ENCODE measurements around the gene CALD1.

The CALD1 gene

DNA sequence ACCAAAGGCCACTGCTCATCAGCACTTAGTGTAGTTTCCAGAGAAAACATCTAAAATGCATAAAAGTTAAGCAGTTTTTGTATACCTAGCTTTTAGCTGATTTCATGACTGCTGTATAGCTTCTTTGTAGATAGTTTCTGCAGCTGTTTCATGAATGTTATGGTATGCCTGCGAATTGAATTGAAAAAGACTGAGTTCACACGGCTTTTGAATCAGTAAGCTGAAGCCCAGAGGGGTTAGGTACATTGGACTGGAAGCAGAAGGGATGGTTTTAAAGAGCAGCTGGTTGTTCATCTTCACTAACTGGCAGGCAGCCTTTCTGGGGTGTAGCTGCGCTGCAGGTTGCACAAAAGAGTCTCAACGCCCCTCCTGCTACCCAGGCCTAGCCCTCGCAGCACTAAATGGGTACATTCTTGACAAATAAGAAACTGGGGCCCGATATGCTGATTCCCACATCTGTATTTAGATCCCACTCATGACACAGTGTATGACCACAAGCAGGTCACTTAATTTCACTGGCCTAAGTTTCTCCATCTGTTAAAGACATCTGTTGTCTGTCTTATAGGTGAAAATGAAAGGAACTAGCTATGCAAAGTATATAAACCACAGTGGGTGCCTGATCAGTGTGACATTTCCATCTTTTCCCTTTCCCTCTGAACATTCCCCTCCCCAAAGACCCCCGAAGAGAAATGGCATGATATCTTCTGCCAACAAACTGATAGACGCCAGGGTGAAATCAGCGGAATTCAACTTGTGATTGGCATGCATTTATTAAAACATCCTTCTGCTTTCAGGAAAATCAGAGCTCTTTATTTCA is 120.9 kb downstream of the CALD1 start:
- DNase-seq: no peak

DNA sequence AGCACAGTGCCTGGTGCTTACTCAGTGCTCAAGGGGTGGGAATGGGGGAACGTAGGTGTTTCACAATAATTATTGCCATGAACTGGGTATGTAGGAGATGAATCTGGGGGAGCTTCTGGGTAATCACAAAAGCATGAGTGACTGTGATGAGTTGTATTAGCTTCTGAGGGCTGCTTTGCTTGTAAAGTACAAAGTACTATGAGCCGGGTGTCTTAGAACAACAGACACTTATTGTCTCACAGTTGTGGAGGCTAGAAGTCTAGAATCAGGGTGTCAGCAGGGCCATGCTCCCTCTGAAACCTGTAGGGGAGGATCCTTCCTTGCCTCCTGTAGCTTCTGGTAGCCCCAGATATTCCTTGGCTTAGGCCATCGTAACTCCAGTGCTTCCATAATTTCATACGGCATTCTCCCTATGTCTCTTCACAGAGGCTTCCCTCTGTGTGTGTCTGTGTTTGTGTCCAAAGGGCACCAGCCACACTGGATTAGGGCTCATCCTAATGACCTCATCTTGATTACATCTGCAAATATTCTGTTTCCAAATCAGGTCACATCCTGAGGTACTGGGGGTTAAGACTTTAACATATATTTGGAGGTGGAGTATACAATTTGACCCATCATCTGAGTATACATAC is 122.1 kb downstream of the CALD1 start:
- no peak for DNase-seq

DNA sequence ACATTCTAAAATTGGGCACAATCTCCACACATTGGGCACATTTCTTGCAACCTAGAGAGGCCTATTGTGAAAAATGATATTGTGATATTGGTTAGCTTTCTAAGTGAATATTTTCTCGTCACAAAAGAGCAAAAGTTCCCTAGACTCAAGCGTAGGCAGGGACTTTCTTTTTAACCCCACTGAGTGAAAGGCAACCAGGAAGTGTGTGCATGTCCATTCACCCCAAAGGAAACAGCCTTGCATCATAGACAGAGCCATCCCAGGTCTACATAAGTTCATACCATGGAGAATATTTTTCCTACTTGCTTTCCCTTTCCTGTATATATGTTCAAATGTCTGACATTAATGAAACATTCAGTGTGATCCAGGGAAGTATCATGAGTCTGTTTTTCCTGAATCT is 122.6 kb downstream of the CALD1 start:
- DNase-seq: no peak

GRCh38 chr7:134903073-134903790 is 123.8 kb downstream of the CALD1 start:
- no peak for DNase-seq

- no peak for DNase-seq
These were observed 125.9 kb downstream of the CALD1 start for GRCh38 chr7:134905375-134905774.

DNA sequence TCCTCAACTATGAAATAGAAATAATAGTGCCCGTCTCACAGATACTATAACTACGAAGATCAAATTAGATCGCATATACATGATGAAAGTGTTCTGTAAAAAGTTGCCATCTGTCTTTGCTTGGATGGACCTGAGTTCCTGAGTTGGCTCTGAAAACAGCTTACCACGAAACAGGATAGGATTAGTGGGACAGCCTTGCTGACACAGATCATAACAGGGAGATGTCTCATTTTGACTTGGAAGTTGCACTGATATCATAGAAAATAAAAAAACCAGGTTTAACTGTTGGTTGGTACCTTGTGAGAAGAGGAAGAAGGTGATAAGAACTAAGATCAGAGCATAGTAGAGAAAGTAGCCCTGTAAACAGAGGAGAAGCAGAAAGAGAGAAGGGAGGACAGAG is 127.6 kb downstream of the CALD1 start:
- no peak for DNase-seq

GRCh38 chr7:134907639-134908038 is 128.2 kb downstream of the CALD1 start:
- DNase-seq: no peak

DNA sequence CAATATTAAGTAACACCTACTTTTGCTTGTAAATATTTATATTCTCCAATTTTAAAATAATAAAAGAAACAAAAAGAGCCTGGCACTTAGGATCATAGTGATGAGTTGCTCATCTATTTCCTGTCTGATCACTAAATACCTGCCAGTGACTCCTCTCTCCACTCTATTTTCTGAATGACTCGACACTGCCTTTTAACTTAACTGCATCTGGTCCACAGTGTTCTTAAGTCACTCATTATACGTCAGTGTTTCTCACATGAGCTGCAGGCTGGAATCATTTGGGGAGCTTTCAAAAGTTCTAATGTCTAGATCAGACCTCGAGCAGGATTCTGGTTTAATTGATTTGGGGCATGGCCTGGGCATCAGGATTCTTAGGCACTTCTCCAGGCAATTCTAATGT is 128.9 kb downstream of the CALD1 start:
- DNase-seq: no peak

DNA sequence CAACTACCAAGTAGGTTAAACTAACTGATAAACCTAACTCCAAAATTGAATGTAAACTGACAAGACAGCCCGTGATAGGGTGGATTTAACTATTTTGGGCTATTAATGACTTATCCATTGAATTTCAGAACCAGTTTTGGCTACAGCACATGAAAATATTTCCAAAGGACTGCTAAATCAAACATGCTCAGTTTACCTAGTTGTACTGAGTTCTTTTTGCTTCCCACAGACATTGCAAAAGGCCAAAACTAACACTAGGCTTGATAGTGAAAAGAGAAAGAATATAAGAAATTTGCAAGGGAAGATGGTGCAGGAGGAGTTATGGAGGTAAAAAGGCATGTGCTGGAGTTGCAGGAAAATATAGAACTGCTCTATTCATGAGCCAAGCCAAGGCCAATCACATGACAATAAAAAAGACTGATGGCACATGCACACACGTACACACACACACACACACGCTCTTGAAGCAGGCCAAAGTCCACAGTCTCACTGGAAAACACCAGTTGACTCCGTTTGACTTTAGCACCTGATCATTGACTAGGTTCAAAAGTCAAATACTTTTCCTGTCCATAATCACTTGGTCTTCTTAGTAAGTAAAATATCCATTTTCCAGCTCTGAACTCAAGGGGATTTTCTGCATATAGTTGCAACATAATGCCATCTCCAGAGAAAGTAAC is 130.9 kb downstream of the CALD1 start:
- DNase-seq: no peak

DNA sequence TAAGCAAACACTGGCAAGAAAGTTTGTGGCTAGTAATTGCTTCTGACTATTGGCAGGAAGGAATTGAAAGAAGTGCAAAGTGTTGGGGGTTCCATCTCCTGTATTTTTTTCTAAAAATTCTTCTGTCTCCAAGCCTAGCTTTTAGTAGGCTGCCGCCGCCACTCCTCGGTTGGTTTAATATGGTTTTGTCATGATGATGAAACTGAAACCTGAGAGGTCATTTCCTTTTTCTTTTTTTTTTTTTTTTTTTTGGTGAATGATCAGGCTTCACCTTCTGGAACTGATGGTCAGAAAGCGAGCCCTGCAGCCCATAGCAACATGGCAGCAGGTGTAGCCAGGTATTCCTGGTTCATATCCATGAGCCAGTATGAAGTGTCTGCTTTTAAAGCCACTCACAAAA is 131.5 kb downstream of the CALD1 start:
- DNase-seq: no peak

DNA sequence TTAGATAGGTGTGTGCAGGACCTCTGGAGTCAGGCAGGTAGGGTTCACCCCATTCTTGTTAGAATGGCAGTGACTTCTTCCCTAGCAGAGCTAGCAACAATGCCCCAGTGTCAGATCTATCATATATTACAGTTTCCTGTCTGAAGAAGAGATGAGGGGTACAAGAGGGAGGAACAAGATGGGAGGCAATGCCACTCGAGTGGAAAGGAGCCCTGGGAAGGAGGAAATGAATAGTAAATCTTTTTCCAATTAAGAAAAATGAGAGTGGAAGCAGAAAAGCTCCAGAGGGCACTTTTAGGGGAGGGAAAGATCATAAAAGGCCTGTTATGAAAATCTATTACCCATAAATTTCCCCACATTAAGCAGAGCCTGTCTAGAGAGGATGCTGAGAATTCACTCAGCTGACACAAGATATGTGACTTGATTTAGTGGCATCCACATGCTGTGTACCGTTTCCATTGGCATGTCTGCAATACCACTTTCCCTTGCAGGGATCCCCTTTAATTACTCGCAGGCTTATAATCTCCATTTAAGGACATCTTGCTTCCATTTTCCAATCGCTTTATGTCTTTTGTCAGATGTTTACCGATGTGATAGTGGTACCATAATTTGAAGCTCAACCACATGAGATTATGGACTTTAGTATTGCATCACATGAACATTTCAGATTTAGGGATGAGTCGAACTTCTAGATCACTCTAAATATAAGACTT is 136.9 kb downstream of the CALD1 start:
- DNase-seq: no peak

DNA sequence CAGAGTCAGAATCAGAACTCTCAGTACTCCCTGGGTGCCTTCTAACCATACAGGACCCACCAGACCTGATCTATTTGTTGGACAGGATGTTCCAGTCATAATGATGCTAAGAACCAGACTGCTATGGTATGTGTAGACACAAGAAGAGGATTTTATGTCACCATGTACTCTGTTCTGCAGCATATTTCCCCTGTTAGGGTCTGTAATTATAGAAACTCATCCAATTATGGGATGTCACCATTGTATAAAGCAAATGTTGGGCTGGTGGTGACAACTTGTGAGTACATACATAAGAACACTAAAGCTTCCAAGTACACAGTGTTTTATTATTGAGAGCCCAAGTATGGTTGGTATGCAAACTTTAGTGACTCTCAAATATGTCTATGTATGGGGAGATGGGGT is 139.8 kb downstream of the CALD1 start:
- no peak for DNase-seq

DNA sequence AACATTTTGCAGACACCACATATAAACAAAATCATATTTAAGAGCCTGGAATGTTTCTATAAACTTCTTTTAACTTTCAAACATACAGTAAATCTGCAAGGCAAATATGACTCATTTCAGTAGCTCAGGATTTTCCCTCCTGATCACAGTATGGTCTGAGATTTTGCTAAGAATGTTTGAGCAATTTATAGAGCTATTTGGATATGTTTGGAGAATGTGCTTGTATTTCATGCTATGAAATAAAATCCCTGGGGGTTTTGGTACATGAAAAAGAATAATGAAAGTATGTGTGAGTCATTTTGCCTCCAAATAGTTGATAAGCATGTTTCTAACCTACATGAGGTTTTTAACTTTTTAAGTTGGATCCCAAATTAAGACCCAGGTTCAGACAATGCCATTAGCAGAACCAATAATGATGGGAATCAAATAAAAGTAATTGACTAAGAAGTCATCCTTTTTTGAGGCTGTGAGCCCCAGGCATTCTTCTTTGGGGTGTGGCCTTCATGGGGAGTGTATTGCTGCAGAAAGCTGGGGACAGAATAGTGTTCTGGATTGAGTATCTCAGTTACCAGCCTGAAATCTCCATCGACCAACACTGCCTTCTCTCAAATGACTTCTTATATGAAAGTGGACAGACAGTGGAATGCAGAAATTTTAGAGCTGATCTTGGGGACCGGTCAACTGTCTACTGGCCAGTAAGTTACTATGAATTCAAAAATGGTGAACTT is 140.8 kb downstream of the CALD1 start:
- DNase-seq: no peak

GRCh38 chr7:134922720-134923704 is 143.6 kb downstream of the CALD1 start:
- no peak for DNase-seq

- no peak for DNase-seq
These were observed 146.3 kb downstream of the CALD1 start for GRCh38 chr7:134925766-134926165.

GRCh38 chr7:134926396-134926795 is 147.0 kb downstream of the CALD1 start:
- no peak for DNase-seq

DNA sequence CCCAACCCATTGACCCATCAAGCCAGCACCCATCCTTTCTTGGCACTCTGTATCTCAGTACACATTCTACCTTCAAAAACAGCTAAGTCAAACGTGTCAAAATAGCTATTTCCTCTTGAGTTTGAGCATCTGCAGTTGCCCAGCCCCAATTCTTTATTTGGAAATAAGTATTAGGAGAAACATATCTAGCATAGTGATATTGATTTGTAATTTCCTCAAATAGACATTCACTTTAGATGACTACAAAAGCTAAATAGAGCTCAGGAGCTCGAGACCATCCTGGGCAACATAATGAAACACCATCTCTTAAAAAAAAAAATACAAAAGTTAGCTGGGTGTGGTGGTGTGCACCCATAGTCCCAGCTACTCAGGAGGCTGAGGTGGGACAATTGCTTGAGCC is 147.6 kb downstream of the CALD1 start:
- DNase-seq: no peak

DNA sequence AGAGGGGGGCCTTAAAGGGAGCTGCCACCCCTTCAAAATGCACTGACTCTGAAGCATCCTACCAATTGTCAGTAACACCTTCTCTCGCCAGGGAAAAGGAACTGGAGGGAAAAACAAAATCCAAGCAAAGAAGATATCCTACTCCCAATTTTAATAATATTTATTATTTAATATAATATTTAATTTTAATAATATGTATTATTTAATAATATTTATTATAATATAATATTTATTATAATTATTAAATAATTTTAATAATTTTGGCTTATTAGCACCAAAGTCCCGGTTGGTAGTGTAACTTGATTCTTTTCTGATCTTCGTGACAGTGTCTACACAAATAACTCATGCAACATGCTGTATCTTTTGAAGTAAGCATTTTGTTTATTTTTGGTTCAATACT is 148.3 kb downstream of the CALD1 start:
- no peak for DNase-seq

DNA sequence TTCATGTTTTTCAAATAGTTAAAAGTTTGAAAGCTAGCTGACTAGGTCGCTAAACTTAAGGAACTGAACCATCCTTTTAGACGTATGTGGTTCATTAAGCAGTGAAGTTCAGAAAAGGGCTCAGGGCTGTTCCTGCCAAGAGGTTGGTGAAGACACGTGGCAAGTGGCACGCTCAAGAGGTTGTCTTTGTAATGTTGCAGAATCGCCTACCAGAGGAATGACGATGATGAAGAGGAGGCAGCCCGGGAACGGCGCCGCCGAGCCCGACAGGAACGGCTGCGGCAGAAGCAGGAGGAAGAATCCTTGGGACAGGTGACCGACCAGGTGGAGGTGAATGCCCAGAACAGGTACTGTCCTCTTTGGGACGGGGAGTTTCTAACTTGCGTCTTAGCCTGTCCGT is 149.1 kb downstream of the CALD1 start:
- no peak for DNase-seq

GRCh38 chr7:134931487-134931886 is 152.1 kb downstream of the CALD1 start:
- DNase-seq: no peak
